Esophagus squamous epithelium (tissue), 5 donors: ENCODE data around the gene RFXAP. TPM values are rescaled to one million over a fixed set of nuclear protein-coding genes. Genes with fewer than 3 reads are reported as not detected.

Experiments
- DNase-seq: peaks from one replicate; lab custom pipeline; 2025; lab: John Stamatoyannopoulos, UW
- H3K27ac ChIP-seq, 4 donors: fragments of 200-600 bp; sonication (generic); one replicate each; pipeline ENCODE4 v1.5.1; 2016 to 2019; ENCODE audit warnings: mild to moderate bottlenecking in 1 of 4
- H3K27me3 ChIP-seq, 4 donors: fragments of 200-600 bp; sonication (generic); 1 replicate in 3 of 4; 2 replicates in 1 of 4; pipeline versions ENCODE4 v1.5.1 to v1.6.0; 2017 to 2021; ENCODE audit warnings: antibody characterized with exemption in 1 of 4
- H3K36me3 ChIP-seq, 3 donors: fragments of 200-600 bp; sonication (generic); one replicate each; pipeline ENCODE4 v1.5.1; 2016 to 2019
- H3K4me1 ChIP-seq, 3 donors: fragments of 200-600 bp; sonication (generic); one replicate each; pipeline ENCODE4 v1.5.1; 2017 to 2019
- H3K4me3 ChIP-seq, 4 donors: fragments of 200-600 bp; sonication (generic); 1 replicate in 3 of 4; 2 replicates in 1 of 4; pipeline ENCODE4 v1.5.1; 2016 to 2019; ENCODE audit warnings: mild to moderate bottlenecking in 2 of 4, moderate library complexity in 1 of 4
- H3K9me3 ChIP-seq, 3 donors: fragments of 200-600 bp; sonication (generic); one replicate each; pipeline ENCODE4 v1.5.1; 2016 to 2019
- POLR2A ChIP-seq, 4 donors: fragments of 450-650 bp; IDR thresholded peaks; one replicate each; pipeline ENCODE4 v1.6.1; 2017; ENCODE audit warnings: antibody characterized with exemption in 4 of 4, mild to moderate bottlenecking in 4 of 4, moderate library complexity in 3 of 4
- WGBS, 2 donors: methylation state at CpG; one replicate each; pipeline ENCODE4 v1.1.5; 2018; 5-methylcytosine and 5-hydroxymethylcytosine counted together
- intact Hi-C: fragments of 100-400 bp; cut with DNase I; formaldehyde crosslinking; loops from one replicate; pipeline ENCODE4 v1.15.0; 2022
- total RNA-seq, 4 donors: library from RNA; depleted of rRNA; stranded (reverse); fragments of >200 nt; gene quantifications; one replicate each; pipeline ENCODE4 v1.1.0, GENCODE V29; 2016
- TF ChIP-seq, protein P1 (sequence below), 6 experiments: fragments of 450-650 bp in 4 of 6; fragments of 200-600 bp in 2 of 6; sonication (generic) in 2 of 6; IDR thresholded peaks; one replicate each; pipeline ENCODE4 v1.5.1; 2016 to 2019; ENCODE audit warnings: antibody characterized with exemption in 6 of 6, mild to moderate bottlenecking in 4 of 6, moderate library complexity in 4 of 6
- donor health status: DM: yes; HTN: yes; CAD: no.

The RFXAP gene
- total RNA-seq, 4 donors from 2014 or later = 0.97 to 3.8 (median 1.7) TPM

DNA sequence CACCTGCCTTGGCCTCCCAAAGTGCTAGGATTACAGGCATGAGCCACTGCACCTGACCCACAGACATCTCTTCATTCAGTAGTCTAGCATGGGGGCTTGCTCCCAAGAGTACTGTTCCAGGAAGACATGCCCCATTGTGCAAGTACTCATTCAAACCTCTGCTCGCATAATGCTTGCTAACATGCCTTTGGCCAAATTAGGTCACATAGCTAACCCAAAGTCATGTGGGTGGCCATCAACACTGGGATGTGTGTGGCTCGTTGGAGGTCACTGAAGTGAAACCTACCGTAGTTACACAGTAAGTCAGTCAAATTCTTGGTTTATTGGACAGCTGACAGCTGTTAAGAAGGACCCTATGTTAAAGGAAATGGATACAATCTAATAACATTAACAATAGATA is 20.3 kb downstream of the RFXAP start:
- H3K9me3 ChIP-seq = no peaks in the 10 kb centered on the region
- TF ChIP-seq, protein P1, sequence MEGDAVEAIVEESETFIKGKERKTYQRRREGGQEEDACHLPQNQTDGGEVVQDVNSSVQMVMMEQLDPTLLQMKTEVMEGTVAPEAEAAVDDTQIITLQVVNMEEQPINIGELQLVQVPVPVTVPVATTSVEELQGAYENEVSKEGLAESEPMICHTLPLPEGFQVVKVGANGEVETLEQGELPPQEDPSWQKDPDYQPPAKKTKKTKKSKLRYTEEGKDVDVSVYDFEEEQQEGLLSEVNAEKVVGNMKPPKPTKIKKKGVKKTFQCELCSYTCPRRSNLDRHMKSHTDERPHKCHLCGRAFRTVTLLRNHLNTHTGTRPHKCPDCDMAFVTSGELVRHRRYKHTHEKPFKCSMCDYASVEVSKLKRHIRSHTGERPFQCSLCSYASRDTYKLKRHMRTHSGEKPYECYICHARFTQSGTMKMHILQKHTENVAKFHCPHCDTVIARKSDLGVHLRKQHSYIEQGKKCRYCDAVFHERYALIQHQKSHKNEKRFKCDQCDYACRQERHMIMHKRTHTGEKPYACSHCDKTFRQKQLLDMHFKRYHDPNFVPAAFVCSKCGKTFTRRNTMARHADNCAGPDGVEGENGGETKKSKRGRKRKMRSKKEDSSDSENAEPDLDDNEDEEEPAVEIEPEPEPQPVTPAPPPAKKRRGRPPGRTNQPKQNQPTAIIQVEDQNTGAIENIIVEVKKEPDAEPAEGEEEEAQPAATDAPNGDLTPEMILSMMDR (IDR thresholded peaks at IDR 0.05) = no peak
- no peak for TF ChIP-seq POLR2A (IDR thresholded peaks at IDR 0.05)
- no peaks in the 10 kb centered on the region for H3K4me1 ChIP-seq
- no peak overlapping the region for H3K4me3 ChIP-seq
- intact Hi-C loops = no loop called here
- no peak for DNase-seq
- no peaks in the 10 kb centered on the region for H3K36me3 ChIP-seq
- WGBS, 2 donors = 76 to 92% methylated on average over 2 to 3 of the region's 3 CpGs
- H3K27ac ChIP-seq = no peak overlapping the region
- no peaks in the 10 kb centered on the region for H3K27me3 ChIP-seq

DNA sequence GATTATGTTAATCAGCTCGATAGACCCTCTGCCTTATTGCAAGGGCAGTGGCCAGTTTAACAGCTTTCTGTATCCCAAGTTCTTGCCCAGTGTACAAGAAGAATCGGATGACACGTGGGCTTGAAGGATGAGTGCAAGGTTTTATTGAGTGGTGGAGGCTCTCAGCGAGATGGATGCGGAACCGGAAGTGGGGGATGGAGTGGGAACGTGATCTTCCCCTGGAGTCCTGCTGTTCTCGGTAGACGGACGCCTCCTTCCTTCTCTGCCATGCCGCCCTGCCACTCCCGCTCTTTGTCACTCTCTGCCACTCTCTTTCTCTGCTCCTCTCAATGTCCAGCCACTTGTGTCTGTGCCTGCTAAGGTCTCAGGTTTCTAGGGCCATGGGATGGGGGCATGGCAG is 21.0 kb downstream of the RFXAP start:
- WGBS, 2 donors = 92 to 94% methylated on average over 6 to 12 of the region's 12 CpGs
- no peaks in the 10 kb centered on the region for H3K9me3 ChIP-seq
- no peak overlapping the region for H3K27ac ChIP-seq
- H3K4me3 ChIP-seq = no peak overlapping the region
- no peak for DNase-seq
- TF ChIP-seq POLR2A (IDR thresholded peaks at IDR 0.05) = no peak
- TF ChIP-seq, protein P1 (IDR thresholded peaks at IDR 0.05) = no peak
- H3K4me1 ChIP-seq = no peaks in the 10 kb centered on the region
- intact Hi-C loops = no loop called here
- no peaks in the 10 kb centered on the region for H3K36me3 ChIP-seq
- H3K27me3 ChIP-seq = no peaks in the 10 kb centered on the region

DNA sequence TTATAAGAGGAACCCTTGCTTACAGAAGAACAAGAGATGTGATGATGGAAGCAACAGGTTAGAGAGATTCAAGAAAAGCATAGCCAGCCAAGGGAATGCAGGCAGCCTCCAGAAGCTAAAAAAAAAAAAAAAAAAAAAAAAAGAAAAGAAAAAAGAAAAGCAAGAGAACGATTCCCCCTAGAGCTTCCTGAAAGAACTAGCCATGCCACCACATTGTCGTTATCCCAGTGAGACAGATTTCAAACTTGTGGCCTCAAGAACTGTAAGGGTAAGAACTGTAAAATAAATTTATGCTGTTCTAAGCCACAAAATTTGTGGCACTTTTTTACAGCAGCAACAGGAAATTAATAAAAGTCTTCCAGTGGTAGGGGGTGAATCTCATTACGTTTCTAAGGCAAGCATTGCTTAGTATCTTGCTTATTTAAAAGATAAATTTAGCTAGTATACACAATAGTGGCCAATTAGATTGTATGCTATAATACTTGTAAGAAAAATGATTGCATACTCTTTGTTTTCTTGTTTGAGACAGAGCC is 21.8 kb downstream of the RFXAP start:
- 55 to 59% methylated on average over 3 of the region's 3 CpGs for WGBS, 2 donors
- H3K9me3 ChIP-seq = no peaks in the 10 kb centered on the region
- DNase-seq = no peak
- no peak overlapping the region for H3K4me3 ChIP-seq
- no peaks in the 10 kb centered on the region for H3K27me3 ChIP-seq
- H3K27ac ChIP-seq = no peak overlapping the region
- H3K4me1 ChIP-seq = no peaks in the 10 kb centered on the region
- no peaks in the 10 kb centered on the region for H3K36me3 ChIP-seq
- TF ChIP-seq, protein P1 (IDR thresholded peaks at IDR 0.05) = no peak
- no peak for TF ChIP-seq POLR2A (IDR thresholded peaks at IDR 0.05)
- intact Hi-C loops = no loop called here

DNA sequence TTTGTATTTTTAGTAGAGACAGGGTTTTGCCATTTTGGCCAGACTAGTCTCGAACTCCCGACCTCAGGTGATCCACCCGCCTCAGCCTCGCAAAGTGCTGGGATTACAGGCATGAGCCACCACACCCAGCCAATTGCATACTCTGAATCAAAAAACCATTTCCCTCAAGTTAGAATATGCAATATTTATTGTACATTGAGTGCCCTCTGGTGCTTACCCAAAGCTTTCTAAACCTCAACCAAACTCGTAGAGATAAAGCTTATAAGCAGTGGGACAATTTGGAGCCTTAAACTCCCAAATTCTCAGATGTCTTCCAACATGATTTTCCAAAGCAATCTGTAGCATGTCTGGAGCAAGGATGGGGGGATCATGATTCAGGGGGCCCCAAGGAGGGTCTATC is 22.4 kb downstream of the RFXAP start:
- WGBS, 2 donors = 77 to 79% methylated on average over 5 of the region's 5 CpGs
- Histone ChIP-seq H3K4me3 (no peak overlapping the region), H3K36me3 (no peaks in the 10 kb centered on the region), H3K9me3 (no peaks in the 10 kb centered on the region), H3K27ac (no peak overlapping the region), H3K27me3 (no peaks in the 10 kb centered on the region), H3K4me1 (no peaks in the 10 kb centered on the region)
- intact Hi-C loops = no loop called here
- TF ChIP-seq, protein P1 (IDR thresholded peaks at IDR 0.05) = no peak
- TF ChIP-seq POLR2A (IDR thresholded peaks at IDR 0.05) = no peak
- no peak for DNase-seq

DNA sequence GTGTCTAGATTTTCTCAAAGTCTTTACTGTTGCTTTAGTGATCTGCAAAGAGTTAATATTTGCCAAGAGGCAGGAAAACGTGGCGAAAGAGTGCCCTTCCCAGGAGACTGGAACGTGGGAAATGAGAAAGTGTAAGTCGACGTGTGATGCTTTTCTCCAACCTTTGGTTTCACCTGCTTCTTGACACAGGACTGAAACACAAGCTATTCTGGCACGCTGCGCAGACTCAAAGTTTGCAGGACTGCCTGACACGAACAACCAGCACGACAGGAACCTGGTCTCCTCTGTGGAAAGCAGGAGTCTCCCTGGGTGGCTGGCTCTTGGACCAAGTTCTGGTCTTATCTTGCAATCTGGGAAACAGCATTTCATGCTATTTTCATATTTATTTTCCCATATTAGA is 28.6 kb downstream of the RFXAP start:
- WGBS, 2 donors = 34 to 45% methylated on average over 9 of the region's 9 CpGs
- Histone ChIP-seq H3K36me3 (peaks cover 0 to under 1% (median 0%) of the 10 kb centered on the region in 3 donors), H3K9me3 (no peaks in the 10 kb centered on the region), H3K27ac (no peak overlapping the region), H3K4me3 (no peak overlapping the region), H3K27me3 (no peaks in the 10 kb centered on the region), H3K4me1 (peaks cover 0 to 23% (median 0%) of the 10 kb centered on the region in 3 donors)
- TF ChIP-seq POLR2A (IDR thresholded peaks at IDR 0.05) = no peak
- TF ChIP-seq, protein P1 (IDR thresholded peaks at IDR 0.05) = no peak
- intact Hi-C loops = no loop called here
- DNase-seq = no peak
